Tibial nerve (tissue), 4 donors: ENCODE data around the gene KCNQ1. TPM values are rescaled to one million over a fixed set of nuclear protein-coding genes. Genes with fewer than 3 reads are reported as not detected.

Experiments used
- DNase-seq, 2 donors: peaks; one replicate each; pipeline ENCODE4 v3.0.0-alpha.2; 2019; ENCODE audit warnings: low spot score in 2 of 2
- H3K27ac ChIP-seq, 4 donors: fragments of 200-600 bp; sonication (generic) in 3 of 4; one replicate each; pipeline ENCODE4 v1.5.1; 2017 to 2019; ENCODE audit warnings: mild to moderate bottlenecking in 1 of 4
- H3K27me3 ChIP-seq, 2 donors: fragments of 200-600 bp; sonication (generic) in 1 of 2; one replicate each; pipeline versions ENCODE4 v1.5.1 to v1.6.0; 2017 to 2019
- H3K36me3 ChIP-seq, 3 donors: fragments of 200-600 bp; sonication (generic); one replicate each; pipeline ENCODE4 v1.5.1; 2018 to 2019
- H3K4me1 ChIP-seq, 4 donors: fragments of 200-600 bp; sonication (generic) in 3 of 4; one replicate each; pipeline ENCODE4 v1.5.1; 2017 to 2019
- H3K4me3 ChIP-seq, 4 donors: fragments of 200-600 bp; sonication (generic) in 3 of 4; one replicate each; pipeline ENCODE4 v1.5.1; 2017 to 2019; ENCODE audit warnings: mild to moderate bottlenecking in 1 of 4, moderate library complexity in 1 of 4
- H3K9me3 ChIP-seq, 4 donors: fragments of 200-600 bp; sonication (generic) in 3 of 4; one replicate each; pipeline ENCODE4 v1.5.1; 2017 to 2019
- EP300 ChIP-seq, 2 donors: sonication (generic); formaldehyde crosslinking; IDR thresholded peaks; one replicate each; pipeline ENCODE4 v1.6.1; 2017; ENCODE audit warnings: antibody characterized with exemption in 2 of 2, mild to moderate bottlenecking in 1 of 2
- POLR2A ChIP-seq, 2 donors: fragments of 450-650 bp; IDR thresholded peaks; one replicate each; pipeline ENCODE4 v1.6.1; 2017; ENCODE audit warnings: antibody characterized with exemption in 2 of 2, mild to moderate bottlenecking in 2 of 2, moderate library complexity in 2 of 2
- WGBS, 2 donors: methylation state at CpG; one replicate each; pipeline ENCODE4 v1.1.5; 2018; 5-methylcytosine and 5-hydroxymethylcytosine counted together
- total RNA-seq, 4 donors: library from RNA; depleted of rRNA; stranded (reverse); fragments of >200 nt; gene quantifications; one replicate each; pipeline ENCODE4 v1.1.0, GENCODE V29; 2016
- TF ChIP-seq, protein P1 (sequence below), 5 experiments: fragments of 200-600 bp in 3 of 5; fragments of 450-650 bp in 2 of 5; sonication (generic) in 3 of 5; IDR thresholded peaks; one replicate each; pipeline ENCODE4 v1.5.1; 2016 to 2019; ENCODE audit warnings: antibody characterized with exemption in 5 of 5, mild to moderate bottlenecking in 3 of 5, moderate library complexity in 2 of 5

The KCNQ1 gene
- total RNA-seq, 4 donors from 2014 or later: 3.5 to 11.4 (median 7.5) TPM

DNA sequence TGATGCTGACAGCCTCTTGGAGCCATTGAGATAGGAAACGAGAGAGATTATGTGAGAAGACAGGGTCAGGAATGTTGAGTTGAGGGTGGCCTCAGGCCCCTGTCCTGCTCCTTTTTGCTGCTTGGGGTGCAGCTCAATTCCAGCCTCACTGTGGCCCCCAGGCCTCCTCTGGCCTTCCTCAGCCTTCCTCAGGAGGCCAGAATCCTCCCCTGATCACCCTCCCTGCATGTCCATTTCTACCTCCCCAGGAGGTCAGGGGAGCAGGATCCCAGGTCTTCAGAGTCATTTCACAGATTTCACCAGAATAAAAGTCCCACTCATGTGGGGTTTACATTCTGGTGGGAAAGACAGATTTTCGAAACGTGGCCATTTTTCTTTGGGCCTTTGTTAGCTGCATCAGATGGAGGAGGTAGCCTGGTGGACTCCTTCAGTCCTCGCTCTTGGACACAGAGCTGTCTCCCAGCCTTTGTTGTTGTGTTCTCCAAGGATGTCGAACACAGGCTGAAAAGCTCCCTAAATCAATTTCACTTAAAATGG is 257.2 kb downstream of the KCNQ1 start:
- Histone ChIP-seq H3K9me3 (no peaks in the 10 kb centered on the region), H3K4me1 (peaks cover 0 to 30% (median 5%) of the 10 kb centered on the region in 4 donors), H3K36me3 (no peaks in the 10 kb centered on the region), H3K27me3 (no peaks in the 10 kb centered on the region), H3K4me3 (no peak overlapping the region), H3K27ac (peak overlapping the region in 2 of 4 donors; percentile 92 to 97)
- no peak for DNase-seq
- 87 to 93% methylated on average over 5 of the region's 5 CpGs for WGBS, 2 donors
- no peak for TF ChIP-seq EP300 (IDR thresholded peaks at IDR 0.05)

DNA sequence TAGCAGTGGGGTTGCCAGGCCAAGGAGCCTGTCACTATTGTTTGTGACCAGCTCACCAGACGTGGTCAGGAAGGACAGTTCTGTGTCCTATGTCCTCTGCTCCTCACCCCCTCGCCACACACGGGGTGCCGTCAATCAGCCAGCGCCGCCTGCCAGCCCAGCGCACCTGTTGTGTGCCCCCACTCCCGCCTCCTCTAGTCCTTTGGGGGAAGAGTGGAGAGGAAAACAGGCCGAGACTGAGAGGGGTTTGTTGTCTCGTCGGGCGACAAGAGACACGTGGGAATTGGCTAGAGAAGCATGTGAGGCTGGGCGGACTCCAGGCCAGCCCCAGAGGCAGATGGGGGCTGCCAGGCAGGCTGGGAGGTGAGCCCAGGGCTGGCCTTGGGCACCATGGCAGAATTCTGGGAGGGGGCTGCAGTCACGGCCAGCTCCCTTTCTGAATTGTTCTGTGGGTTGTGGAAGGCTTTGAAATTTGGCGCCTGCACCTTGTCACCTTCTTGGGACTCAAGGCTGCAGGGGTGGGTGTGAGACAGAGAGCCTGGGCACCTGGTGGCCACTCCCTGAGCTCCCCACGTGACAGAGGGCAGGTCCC is 258.1 kb downstream of the KCNQ1 start:
- no peaks in the 10 kb centered on the region for H3K36me3 ChIP-seq
- no peak overlapping the region for H3K4me3 ChIP-seq
- H3K4me1 ChIP-seq: peaks cover 0 to 22% (median 5%) of the 10 kb centered on the region in 4 donors
- DNase-seq: no peak
- no peaks in the 10 kb centered on the region for H3K9me3 ChIP-seq
- H3K27ac ChIP-seq: no peak overlapping the region
- H3K27me3 ChIP-seq: no peaks in the 10 kb centered on the region
- TF ChIP-seq, protein P1, sequence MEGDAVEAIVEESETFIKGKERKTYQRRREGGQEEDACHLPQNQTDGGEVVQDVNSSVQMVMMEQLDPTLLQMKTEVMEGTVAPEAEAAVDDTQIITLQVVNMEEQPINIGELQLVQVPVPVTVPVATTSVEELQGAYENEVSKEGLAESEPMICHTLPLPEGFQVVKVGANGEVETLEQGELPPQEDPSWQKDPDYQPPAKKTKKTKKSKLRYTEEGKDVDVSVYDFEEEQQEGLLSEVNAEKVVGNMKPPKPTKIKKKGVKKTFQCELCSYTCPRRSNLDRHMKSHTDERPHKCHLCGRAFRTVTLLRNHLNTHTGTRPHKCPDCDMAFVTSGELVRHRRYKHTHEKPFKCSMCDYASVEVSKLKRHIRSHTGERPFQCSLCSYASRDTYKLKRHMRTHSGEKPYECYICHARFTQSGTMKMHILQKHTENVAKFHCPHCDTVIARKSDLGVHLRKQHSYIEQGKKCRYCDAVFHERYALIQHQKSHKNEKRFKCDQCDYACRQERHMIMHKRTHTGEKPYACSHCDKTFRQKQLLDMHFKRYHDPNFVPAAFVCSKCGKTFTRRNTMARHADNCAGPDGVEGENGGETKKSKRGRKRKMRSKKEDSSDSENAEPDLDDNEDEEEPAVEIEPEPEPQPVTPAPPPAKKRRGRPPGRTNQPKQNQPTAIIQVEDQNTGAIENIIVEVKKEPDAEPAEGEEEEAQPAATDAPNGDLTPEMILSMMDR (IDR thresholded peaks at IDR 0.05): no peak
- no peak for TF ChIP-seq EP300 (IDR thresholded peaks at IDR 0.05)
- TF ChIP-seq POLR2A (IDR thresholded peaks at IDR 0.05): no peak
- 69 to 83% methylated on average over 17 of the region's 17 CpGs for WGBS, 2 donors

DNA sequence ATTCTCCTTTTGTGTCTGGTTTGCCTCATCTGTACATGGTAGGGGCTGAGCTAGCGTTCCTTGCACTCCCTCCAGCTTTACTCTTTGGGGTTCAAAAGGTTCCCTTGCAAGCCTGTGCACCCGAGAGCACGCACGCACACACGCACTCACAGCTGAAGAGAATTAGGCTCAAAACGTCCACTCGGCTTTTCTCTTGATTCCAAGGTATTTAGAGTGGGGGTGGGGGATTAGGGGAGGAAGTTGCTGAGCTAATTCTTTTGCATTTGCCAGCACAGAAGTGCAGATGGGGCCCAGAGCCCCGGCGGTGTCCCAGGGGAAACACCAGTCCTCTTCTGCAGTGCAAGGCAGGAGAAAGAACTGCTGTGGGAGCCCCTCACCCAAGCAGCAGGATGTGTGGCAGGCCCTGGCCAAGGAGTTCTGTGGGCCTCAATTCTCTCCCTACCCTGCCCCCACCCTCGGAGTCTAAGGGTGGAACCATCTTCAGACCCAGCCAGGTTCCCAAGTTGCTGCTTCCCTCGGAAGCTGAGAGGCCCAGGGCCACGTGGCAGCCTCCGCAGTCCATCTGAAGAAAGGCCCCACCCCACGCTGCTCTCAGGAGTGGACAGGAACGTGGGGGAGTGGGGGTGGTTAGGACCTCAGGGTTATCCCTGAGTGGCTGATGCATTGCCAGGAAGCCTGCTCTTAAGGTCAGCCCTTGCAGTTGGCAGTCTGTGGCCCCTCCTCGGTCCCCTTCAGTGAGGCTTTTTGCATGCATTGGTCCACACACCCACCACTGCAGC is 258.7 kb downstream of the KCNQ1 start:
- Histone ChIP-seq H3K27ac (no peak overlapping the region), H3K9me3 (no peaks in the 10 kb centered on the region), H3K27me3 (no peaks in the 10 kb centered on the region), H3K4me1 (peaks cover 0 to 27% (median 8%) of the 10 kb centered on the region in 4 donors), H3K36me3 (no peaks in the 10 kb centered on the region), H3K4me3 (no peak overlapping the region)
- no peak for DNase-seq
- WGBS, 2 donors: 44 to 55% methylated on average over 15 to 16 of the region's 16 CpGs
- TF ChIP-seq, protein P1 (IDR thresholded peaks at IDR 0.05): no peak
- TF ChIP-seq POLR2A (IDR thresholded peaks at IDR 0.05) (no peak), EP300 (IDR thresholded peaks at IDR 0.05) (no peak)

DNA sequence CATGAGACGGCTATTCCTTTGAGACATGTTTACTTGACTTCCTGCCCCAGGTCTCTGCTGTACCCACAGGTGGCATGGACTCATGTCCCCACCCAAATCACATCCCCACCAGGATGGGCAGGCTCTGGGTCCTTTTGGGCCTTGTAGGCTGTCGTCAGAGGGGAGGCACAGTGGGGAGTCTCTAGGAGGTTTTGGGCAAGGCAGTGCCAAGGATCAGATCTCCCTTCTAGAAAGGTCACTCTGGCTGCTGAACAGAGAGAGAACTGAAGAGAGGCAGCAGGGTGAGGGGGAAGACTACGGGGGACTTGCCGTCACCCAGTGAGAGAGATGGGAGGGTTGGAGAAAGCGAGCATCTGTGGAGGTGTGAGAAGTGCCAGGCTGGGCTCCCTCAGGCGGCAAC is 259.5 kb downstream of the KCNQ1 start:
- Histone ChIP-seq H3K27me3 (no peaks in the 10 kb centered on the region), H3K36me3 (no peaks in the 10 kb centered on the region), H3K4me3 (no peak overlapping the region), H3K27ac (no peak overlapping the region), H3K9me3 (no peaks in the 10 kb centered on the region), H3K4me1 (peaks cover 0 to 34% (median 9%) of the 10 kb centered on the region in 4 donors)
- TF ChIP-seq, protein P1 (IDR thresholded peaks at IDR 0.05): no peak
- TF ChIP-seq POLR2A (IDR thresholded peaks at IDR 0.05) (no peak), EP300 (IDR thresholded peaks at IDR 0.05) (no peak)
- no peak for DNase-seq
- WGBS, 2 donors: 79 to 88% methylated on average over 6 of the region's 6 CpGs

GRCh38 chr11:2704896-2705606 is 260.2 kb downstream of the KCNQ1 start:
- Histone ChIP-seq H3K27me3 (no peaks in the 10 kb centered on the region), H3K4me3 (no peak overlapping the region), H3K36me3 (no peaks in the 10 kb centered on the region), H3K9me3 (no peaks in the 10 kb centered on the region), H3K27ac (no peak overlapping the region), H3K4me1 (peaks cover 0 to 34% (median 9%) of the 10 kb centered on the region in 4 donors)
- TF ChIP-seq EP300 (IDR thresholded peaks at IDR 0.05) (no peak), POLR2A (IDR thresholded peaks at IDR 0.05) (no peak)
- TF ChIP-seq, protein P1 (IDR thresholded peaks at IDR 0.05): no peak
- 88 to 93% methylated on average over 13 of the region's 14 CpGs for WGBS, 2 donors
- DNase-seq: no peak
